ENCODE results near the gene CYP4X1. TPM values are rescaled to one million over a fixed set of nuclear protein-coding genes. Genes with fewer than 3 reads are reported as not detected.
"Not testable (repeated sequence)": the region's sequence is repeated elsewhere in the genome, so short reads cannot be mapped to it uniquely, and the experiment has no call there.

The CYP4X1 gene
- total RNA-seq, 2 donors from 2014 or later, result not detected

- Mint-ChIP-seq H3K4me1 (ENCODE audit: low read depth in 2 of 2) (no peaks in the 10 kb centered on the region), H3K9me3 (no peaks in the 10 kb centered on the region), H3K27me3 (peaks cover 21 to 33% of the 10 kb centered on the region in 2 donors), H3K4me3 (no peak overlapping the region), H3K27ac (no peak overlapping the region), H3K36me3 (no peaks in the 10 kb centered on the region)
- no peak for ATAC-seq
- no peak for DNase-seq (ENCODE audit: low spot score)
Observed at GRCh38 chr1:47024141-47024801, 802 bp downstream of the CYP4X1 start.

DNA sequence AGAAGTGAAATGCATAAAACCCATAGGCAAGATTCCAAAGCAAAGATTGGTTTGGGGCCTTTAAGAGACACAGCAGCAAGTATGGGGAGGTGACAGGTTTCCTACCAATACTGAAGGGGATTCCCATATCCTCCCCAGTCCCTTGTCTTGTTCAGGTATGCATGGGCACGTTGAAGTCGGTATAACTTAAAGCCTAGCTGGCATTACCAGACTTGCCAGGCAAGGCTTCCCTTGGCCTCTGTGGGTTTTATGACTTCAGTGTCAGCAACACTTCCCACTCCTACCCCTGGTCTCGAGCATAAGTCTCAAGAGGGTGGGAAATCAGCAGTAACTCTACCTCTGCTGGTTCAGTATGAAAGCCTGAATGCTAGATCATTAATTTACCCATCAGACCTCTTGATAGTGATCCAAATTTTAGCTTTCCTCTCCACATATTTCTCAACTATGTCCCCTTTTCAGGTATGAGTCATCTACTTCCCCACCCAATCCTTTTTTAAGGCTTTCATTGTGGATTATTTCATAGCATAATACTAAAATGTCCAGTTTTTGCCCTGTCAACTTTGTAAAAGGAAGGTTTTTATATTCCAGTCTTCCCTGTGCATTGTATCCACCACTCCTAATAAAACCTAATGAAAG, 6.8 kb downstream of the CYP4X1 start:
- no peaks in the 10 kb centered on the region for H3K36me3 Mint-ChIP-seq
- no peaks in the 10 kb centered on the region for H3K4me1 Mint-ChIP-seq (ENCODE audit: low read depth in 2 of 2)
- no peak overlapping the region for H3K4me3 Mint-ChIP-seq
- DNase-seq (ENCODE audit: low spot score) (no peak), ATAC-seq (no peak)
- H3K27ac Mint-ChIP-seq, result no peak overlapping the region
- H3K27me3 Mint-ChIP-seq, result peaks cover 24 to 41% of the 10 kb centered on the region in 2 donors
- H3K9me3 Mint-ChIP-seq, result no peaks in the 10 kb centered on the region

DNA sequence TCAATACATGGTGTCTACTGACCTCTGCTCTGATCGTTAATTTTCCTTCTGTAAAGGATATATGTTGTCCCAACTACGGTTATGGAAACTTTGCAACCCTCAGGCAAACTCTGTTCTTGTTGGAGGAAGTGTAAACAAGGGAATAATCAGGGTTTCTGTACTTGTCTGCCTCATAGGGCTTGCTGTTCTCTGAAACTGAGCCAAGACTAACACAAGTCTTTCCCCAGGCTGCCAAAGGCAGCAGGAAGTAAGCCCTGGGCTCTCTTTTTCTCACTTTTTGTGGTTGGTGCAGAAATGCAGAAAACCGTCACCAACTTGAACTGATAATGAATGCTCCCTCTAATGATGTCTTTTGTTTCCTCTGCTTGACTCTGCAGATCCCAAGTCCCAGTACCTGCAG, 7.6 kb downstream of the CYP4X1 start:
- DNase-seq (ENCODE audit: low spot score) (no peak), ATAC-seq (no peak)
- Mint-ChIP-seq H3K9me3 (no peaks in the 10 kb centered on the region), H3K36me3 (no peaks in the 10 kb centered on the region), H3K4me1 (ENCODE audit: low read depth in 2 of 2) (no peaks in the 10 kb centered on the region), H3K4me3 (no peak overlapping the region), H3K27me3 (peaks cover 24 to 39% of the 10 kb centered on the region in 2 donors), H3K27ac (no peak overlapping the region)

DNA sequence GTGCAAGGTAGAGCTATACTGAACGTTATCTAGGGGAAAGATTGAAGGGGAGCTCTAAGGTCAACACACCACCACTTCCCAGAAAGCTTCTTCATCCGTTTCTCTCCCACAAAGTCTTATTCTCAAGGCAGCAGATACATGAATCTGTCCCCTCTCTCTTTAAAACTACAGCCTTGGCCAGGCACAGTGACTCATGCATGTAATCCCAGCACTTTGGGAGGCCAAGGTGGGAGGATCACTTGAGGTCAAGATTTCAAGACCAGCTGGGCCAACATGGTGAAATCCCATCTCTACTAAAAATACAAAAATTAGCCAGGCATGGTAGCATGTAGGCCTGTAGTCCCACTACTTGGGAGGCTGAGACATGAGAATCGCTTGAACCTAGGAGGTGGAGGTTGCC, 8.1 kb downstream of the CYP4X1 start:
- Mint-ChIP-seq H3K4me3 (no peak overlapping the region), H3K27me3 (peaks cover 24 to 38% of the 10 kb centered on the region in 2 donors), H3K4me1 (ENCODE audit: low read depth in 2 of 2) (no peaks in the 10 kb centered on the region), H3K36me3 (no peaks in the 10 kb centered on the region), H3K9me3 (no peaks in the 10 kb centered on the region), H3K27ac (no peak overlapping the region)
- DNase-seq (ENCODE audit: low spot score) (no peak), ATAC-seq (no peak)

DNA sequence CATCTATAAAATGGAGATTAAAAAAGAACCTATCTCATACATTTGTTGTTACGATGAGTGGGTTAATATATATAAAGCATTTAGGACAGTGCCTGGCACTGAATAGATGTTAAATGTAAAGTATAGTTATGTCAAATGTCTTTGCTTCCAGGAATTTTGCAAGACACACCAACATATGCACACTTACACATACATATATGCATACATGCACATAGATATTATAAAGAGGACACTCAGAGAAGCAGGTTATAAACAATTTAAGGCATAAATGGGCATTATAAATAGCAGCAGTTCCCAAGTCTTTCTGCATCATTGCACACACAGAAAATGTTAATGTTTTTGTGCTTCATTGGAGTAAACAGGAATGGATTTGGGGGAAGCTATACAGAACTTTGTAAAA, 13.3 kb downstream of the CYP4X1 start:
- no peaks in the 10 kb centered on the region for H3K4me1 Mint-ChIP-seq (ENCODE audit: low read depth in 2 of 2)
- no peaks in the 10 kb centered on the region for H3K9me3 Mint-ChIP-seq
- no peak for ATAC-seq
- H3K27me3 Mint-ChIP-seq, result peaks cover 19 to 43% of the 10 kb centered on the region in 2 donors
- DNase-seq (ENCODE audit: low spot score), result no peak
- no peak overlapping the region for H3K27ac Mint-ChIP-seq
- no peak overlapping the region for H3K4me3 Mint-ChIP-seq
- no peaks in the 10 kb centered on the region for H3K36me3 Mint-ChIP-seq

DNA sequence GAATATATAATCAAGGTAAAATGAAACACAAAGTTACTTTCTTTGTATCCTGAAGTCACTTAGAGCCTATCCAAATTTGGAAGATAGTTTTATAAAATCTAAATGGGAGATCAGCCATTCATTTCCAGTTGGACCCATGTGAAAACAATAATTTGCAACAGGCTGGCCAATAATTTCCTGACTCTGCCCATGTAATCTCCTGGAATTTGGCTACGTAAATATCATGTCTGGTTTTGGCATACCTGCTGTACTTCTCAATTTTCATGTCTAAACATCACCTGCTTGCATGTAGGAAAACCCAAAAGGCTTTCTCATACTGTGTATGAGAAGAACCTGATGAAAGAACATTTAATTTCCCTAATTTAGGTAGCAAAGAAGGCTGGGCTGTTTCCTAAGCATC, 35.9 kb downstream of the CYP4X1 start:
- Mint-ChIP-seq H3K4me3 (no peak overlapping the region), H3K9me3 (peaks cover 3% of the 10 kb centered on the region), H3K27me3 (peaks cover 19 to 42% of the 10 kb centered on the region in 2 donors), H3K27ac (no peak overlapping the region), H3K36me3 (no peaks in the 10 kb centered on the region), H3K4me1 (ENCODE audit: low read depth in 2 of 2) (no peaks in the 10 kb centered on the region)
- ATAC-seq (no peak), DNase-seq (ENCODE audit: low spot score) (no peak)

DNA sequence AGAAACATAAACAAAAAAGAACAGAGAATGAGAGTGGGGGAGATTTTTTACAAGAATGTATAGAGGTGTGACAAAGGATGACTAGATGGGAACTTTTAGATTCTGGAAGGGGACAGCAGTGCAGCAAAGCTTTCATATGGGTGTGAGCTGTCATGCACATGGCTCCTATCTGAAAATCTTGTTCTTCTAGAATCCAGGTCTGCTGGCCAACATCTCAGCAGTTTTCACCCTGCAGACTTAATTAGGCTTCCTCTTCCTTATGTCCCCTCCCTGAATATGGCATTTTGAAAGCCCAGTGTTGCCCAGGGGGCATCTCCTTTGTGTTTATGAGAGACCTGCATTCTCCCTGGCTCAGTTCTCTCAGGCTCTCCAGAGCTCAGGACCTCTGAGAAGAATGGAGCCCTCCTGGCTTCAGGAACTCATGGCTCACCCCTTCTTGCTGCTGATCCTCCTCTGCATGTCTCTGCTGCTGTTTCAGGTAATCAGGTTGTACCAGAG, 43.7 kb downstream of the CYP4X1 start, which contains the start of gene CYP4Z1:
Gene CYP4Z1 (plus strand): TSS at position 135 of the 498 bp plus-strand sequence. CDS start 260 bp downstream, at position 395.
- Mint-ChIP-seq H3K36me3 (no peaks in the 10 kb centered on the region), H3K4me1 (ENCODE audit: low read depth in 2 of 2) (no peaks in the 10 kb centered on the region), H3K27ac (no peak within 1 kb of the TSS), H3K27me3 (peaks cover 25 to 26% of the 10 kb centered on the region in 2 donors), H3K4me3 (no peak within 1 kb of the TSS), H3K9me3 (no peaks in the 10 kb centered on the region)
- ATAC-seq, result no peak
- DNase-seq (ENCODE audit: low spot score), result no peak

- not testable (repeated sequence) for H3K9me3 Mint-ChIP-seq; ATAC-seq; H3K27ac Mint-ChIP-seq; H3K36me3 Mint-ChIP-seq; H3K4me1 Mint-ChIP-seq (ENCODE audit: low read depth in 2 of 2); DNase-seq (ENCODE audit: low spot score); H3K4me3 Mint-ChIP-seq
- H3K27me3 Mint-ChIP-seq, result peaks cover 17 to 18% of the 10 kb centered on the region in 2 donors
Observed at GRCh38 chr1:47069080-47069479, 45.6 kb downstream of the CYP4X1 start.

GRCh38 chr1:47069509-47069908, 46.0 kb downstream of the CYP4X1 start:
- not testable (repeated sequence) for DNase-seq (ENCODE audit: low spot score); H3K27ac Mint-ChIP-seq; H3K4me3 Mint-ChIP-seq; H3K4me1 Mint-ChIP-seq (ENCODE audit: low read depth in 2 of 2); ATAC-seq; H3K9me3 Mint-ChIP-seq; H3K36me3 Mint-ChIP-seq
- peaks cover 17 to 18% of the 10 kb centered on the region in 2 donors for H3K27me3 Mint-ChIP-seq

DNA sequence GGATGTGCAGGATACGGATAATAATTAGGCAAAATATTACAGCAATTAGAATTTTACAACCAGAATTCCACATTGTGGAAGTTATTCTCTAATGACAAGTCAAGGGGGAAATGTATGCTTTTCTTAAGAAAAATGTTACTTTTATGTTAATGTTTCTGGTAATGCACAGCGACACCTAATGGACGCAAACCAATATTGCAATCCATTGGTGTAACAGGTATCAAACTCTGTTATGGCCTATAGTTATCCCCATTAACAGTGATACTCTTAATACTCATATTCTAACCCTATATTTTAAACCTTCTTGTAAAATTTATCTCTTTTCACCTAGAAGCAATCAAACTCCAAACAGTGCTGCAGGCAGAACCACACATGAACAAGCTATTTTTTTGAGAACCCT, 65.9 kb downstream of the CYP4X1 start:
- H3K9me3 Mint-ChIP-seq; H3K4me1 Mint-ChIP-seq (ENCODE audit: low read depth in 2 of 2); H3K36me3 Mint-ChIP-seq; H3K27me3 Mint-ChIP-seq; H3K27ac Mint-ChIP-seq; ATAC-seq; H3K4me3 Mint-ChIP-seq; DNase-seq (ENCODE audit: low spot score): not testable (repeated sequence)

- DNase-seq (ENCODE audit: low spot score); H3K27ac Mint-ChIP-seq; H3K27me3 Mint-ChIP-seq; H3K36me3 Mint-ChIP-seq; H3K4me3 Mint-ChIP-seq; H3K9me3 Mint-ChIP-seq; H3K4me1 Mint-ChIP-seq (ENCODE audit: low read depth in 2 of 2); ATAC-seq: not testable (repeated sequence)
Observed at GRCh38 chr1:47091476-47091875, 68.0 kb downstream of the CYP4X1 start.

Other genes starting within 250 kb of the CYP4X1 start
- not detected for gene CYP4B1, start 224.6 kb upstream of the CYP4X1 start, total RNA-seq
- gene CYP4A11, start 82.2 kb upstream of the CYP4X1 start, total RNA-seq, result not detected
- not detected for gene CYP4Z1, start 43.6 kb downstream of the CYP4X1 start, total RNA-seq
- gene CYP4A22, start 113.8 kb downstream of the CYP4X1 start, total RNA-seq, result not detected
- gene PDZK1IP1, start 166.4 kb downstream of the CYP4X1 start, total RNA-seq, result not detected
- 1 to 10 TPM in 1 of 2 donors, not detected in 1; 1.7 TPM for gene TAL1, start 208.6 kb downstream of the CYP4X1 start, total RNA-seq